Measurements from ENCODE around the gene BNIP3.

DNA sequence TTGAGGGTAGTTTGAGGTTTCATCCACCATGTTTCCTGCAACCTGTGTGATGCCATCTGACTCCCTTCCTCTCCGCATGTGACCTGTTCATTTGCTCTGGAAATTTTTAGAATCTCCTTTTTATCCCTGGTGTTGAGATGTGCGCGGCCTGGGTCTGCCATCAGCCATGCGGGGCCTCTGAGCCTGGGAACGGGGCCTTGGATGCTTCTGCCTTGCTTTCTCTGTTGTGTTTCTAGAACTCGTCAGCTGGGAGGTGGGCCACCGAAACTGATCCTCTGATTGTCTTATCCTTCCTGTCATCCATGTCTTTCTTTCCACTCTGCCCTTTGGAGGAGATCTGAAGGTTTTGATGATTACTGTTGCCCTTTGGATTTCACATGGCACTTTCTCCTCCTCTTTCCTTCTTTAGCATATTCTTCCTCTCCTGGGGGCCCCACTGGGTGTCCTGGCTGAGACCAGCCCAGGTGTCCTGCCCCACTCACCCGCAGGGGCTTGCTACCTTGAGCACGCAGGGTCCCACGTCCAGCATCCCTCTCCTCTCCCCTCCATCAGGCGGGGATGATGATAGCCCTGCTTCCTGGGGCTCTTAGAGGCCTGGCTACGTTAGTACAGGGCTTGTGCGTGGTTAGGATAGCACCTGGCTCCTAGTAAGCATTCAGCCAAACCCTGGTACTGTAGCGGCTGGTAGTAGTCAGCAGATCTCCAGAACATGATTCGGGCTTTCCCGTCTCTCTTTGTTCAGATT, 51.0 kb downstream of the BNIP3 start:
- no peak for TF ChIP-seq POLR2AphosphoS5 (IDR thresholded peaks at IDR 0.05; ENCODE audit: low read depth, low read length)
- TF ChIP-seq REST (IDR thresholded peaks at IDR 0.05; ENCODE audit: insufficient read depth in 1 of 2, low read depth in 2 of 2, low read length in 2 of 2), result no peak
- no peak for TF ChIP-seq TAF1 (IDR thresholded peaks at IDR 0.05; ENCODE audit: borderline replicate concordance, insufficient read depth, low read length)
- no peak for TF ChIP-seq SIN3A (IDR thresholded peaks at IDR 0.05; ENCODE audit: borderline replicate concordance, insufficient read depth, low read length)
- no peak for TF ChIP-seq FOXP2 (optimal IDR thresholded peaks at IDR 0.05; ENCODE audit: borderline replicate concordance, extremely low read depth, extremely low read length, insufficient read depth)

Data from PFSK-1 (cell line).